H9 (cell line): ENCODE data around the gene FBN2. TPM values are rescaled to one million over a fixed set of nuclear protein-coding genes. Genes with fewer than 3 reads are reported as not detected.

Source experiments
- DNase-seq: peaks from one replicate; pipeline ENCODE4 v3.0.0-alpha.2; 2017
- H2AFZ ChIP-seq: one replicate; pipeline ENCODE4 v1.6.1; 2013; ENCODE audit warnings: mild to moderate bottlenecking, low read length, control low read depth, moderate library complexity
- H2AK5ac ChIP-seq: 2 replicates; pipeline ENCODE4 v1.6.1; 2013; ENCODE audit warnings: low read length, control low read depth, mixed read lengths; ENCODE audit not compliant: insufficient read length
- H2BK120ac ChIP-seq: one replicate; pipeline ENCODE4 v1.6.1; 2013; ENCODE audit warnings: low read depth, mild to moderate bottlenecking, low read length, control low read depth, inconsistent platforms; ENCODE audit not compliant: poor library complexity, severe bottlenecking
- H2BK12ac ChIP-seq: 2 replicates; pipeline ENCODE4 v1.6.1; 2013; ENCODE audit warnings: low read length, control low read depth, mixed read lengths, low read depth; ENCODE audit not compliant: insufficient read length
- H2BK15ac ChIP-seq: 2 replicates; pipeline ENCODE4 v1.6.1; 2013; ENCODE audit warnings: low read depth, low read length, control low read depth
- H2BK20ac ChIP-seq: one replicate; pipeline ENCODE4 v1.6.1; 2013; ENCODE audit warnings: low read depth, mild to moderate bottlenecking, low read length, control low read depth, inconsistent platforms; ENCODE audit not compliant: poor library complexity, severe bottlenecking
- H2BK5ac ChIP-seq: 2 replicates; pipeline ENCODE4 v1.6.1; 2013; ENCODE audit warnings: low read length, control low read depth, mixed read lengths; ENCODE audit not compliant: insufficient read length
- H3K14ac ChIP-seq: 2 replicates; pipeline ENCODE4 v1.6.1; 2013; ENCODE audit warnings: low read length, control low read depth; ENCODE audit not compliant: insufficient read depth
- H3K18ac ChIP-seq: 2 replicates; pipeline ENCODE4 v1.6.1; 2013; ENCODE audit warnings: low read depth, mild to moderate bottlenecking, mixed read lengths, low read length, control low read depth; ENCODE audit not compliant: insufficient read length
- H3K23ac ChIP-seq: 2 replicates; pipeline ENCODE4 v1.6.1; 2013; ENCODE audit warnings: low read length, control low read depth, mixed read lengths, low read depth; ENCODE audit not compliant: insufficient read length
- H3K23me2 ChIP-seq: 2 replicates; pipeline ENCODE4 v1.6.1; 2013; ENCODE audit warnings: low read depth, mild to moderate bottlenecking, mixed read lengths, low read length, control low read depth; ENCODE audit not compliant: insufficient read length, poor library complexity, severe bottlenecking
- H3K27ac ChIP-seq: 2 replicates; pipeline ENCODE4 v1.5.1; 2013; ENCODE audit warnings: low read length, control low read depth, mixed read lengths, low read depth; ENCODE audit not compliant: insufficient read length
- H3K27me3 ChIP-seq: 2 replicates; pipeline ENCODE4 v1.6.1; 2013; ENCODE audit warnings: low read length, control low read depth, inconsistent platforms; ENCODE audit not compliant: insufficient read depth
- H3K4ac ChIP-seq: 2 replicates; pipeline ENCODE4 v1.6.1; 2013; ENCODE audit warnings: low read depth, mild to moderate bottlenecking, control low read depth, inconsistent platforms, low read length, moderate library complexity
- H3K4me1 ChIP-seq: 2 replicates; pipeline ENCODE4 v1.6.1; 2013; ENCODE audit warnings: low read length, control low read depth, inconsistent platforms; ENCODE audit not compliant: insufficient read depth
- H3K4me2 ChIP-seq: 2 replicates; pipeline ENCODE4 v1.6.1; 2013; ENCODE audit warnings: low read length, control low read depth, mixed read lengths; ENCODE audit not compliant: insufficient read length, insufficient read depth
- H3K56ac ChIP-seq: 2 replicates; pipeline ENCODE4 v1.6.1; 2013; ENCODE audit warnings: low read depth, mild to moderate bottlenecking, mixed read lengths, low read length, control low read depth; ENCODE audit not compliant: insufficient read length
- H3K79me1 ChIP-seq: 2 replicates; pipeline ENCODE4 v1.6.1; 2013; ENCODE audit warnings: low read depth, mild to moderate bottlenecking, moderate library complexity, low read length, control low read depth, inconsistent platforms; ENCODE audit not compliant: insufficient read depth, poor library complexity, severe bottlenecking
- H3K79me2 ChIP-seq: 2 replicates; pipeline ENCODE4 v1.6.1; 2013; ENCODE audit warnings: low read length, control low read depth, inconsistent platforms; ENCODE audit not compliant: insufficient read depth
- H3K9ac ChIP-seq: 2 replicates; pipeline ENCODE4 v1.6.1; 2013; ENCODE audit warnings: low read length, control low read depth, mixed read lengths; ENCODE audit not compliant: insufficient read length; ENCODE audit errors: extremely low read depth
- H3K9me3 ChIP-seq: one replicate; pipeline ENCODE4 v1.6.1; 2013; ENCODE audit warnings: low read depth, low read length, inconsistent platforms; ENCODE audit not compliant: control insufficient read depth
- H3T11ph ChIP-seq: one replicate; pipeline ENCODE4 v1.6.1; 2013; ENCODE audit warnings: mild to moderate bottlenecking, low read length, control low read depth, inconsistent platforms
- H4K20me1 ChIP-seq: one replicate; pipeline ENCODE4 v1.6.1; 2013; ENCODE audit not compliant: control insufficient read depth, insufficient read length, insufficient read depth
- H4K5ac ChIP-seq: 2 replicates; pipeline ENCODE4 v1.6.1; 2013; ENCODE audit warnings: low read depth, mild to moderate bottlenecking, mixed read lengths, low read length, control low read depth; ENCODE audit not compliant: insufficient read length
- H4K8ac ChIP-seq: replicated peaks from 2 replicates; pipeline ENCODE4 v1.6.1; 2013; ENCODE audit warnings: low read length, control low read depth, mixed read lengths, low read depth; ENCODE audit not compliant: insufficient read length
- H4K91ac ChIP-seq: 2 replicates; pipeline ENCODE4 v1.6.1; 2013; ENCODE audit warnings: low read depth, mild to moderate bottlenecking, moderate library complexity, mixed read lengths, low read length, control low read depth; ENCODE audit not compliant: insufficient read length
- H3K27ac Mint-ChIP-seq, 3 experiments: 2 replicates in 2 of 3; 3 replicates in 1 of 3; pipeline ENCODE4 v1.8.0; 2020 to 2021; ENCODE audit warnings: mixed read lengths in 3 of 3, mild to moderate bottlenecking in 1 of 3, moderate library complexity in 1 of 3
- H3K27me3 Mint-ChIP-seq: 2 replicates; pipeline ENCODE4 v1.8.0; 2021; ENCODE audit warnings: low read depth, mild to moderate bottlenecking, moderate library complexity, mixed read lengths
- H3K36me3 Mint-ChIP-seq, 3 experiments: 2 replicates in 2 of 3; 3 replicates in 1 of 3; pipeline ENCODE4 v1.8.0; 2020 to 2021; ENCODE audit warnings: low read depth in 3 of 3, mixed read lengths in 3 of 3; ENCODE audit not compliant: insufficient read depth in 1 of 3
- H3K4me1 Mint-ChIP-seq, 2 experiments: 2 replicates each; pipeline ENCODE4 v1.8.0; 2020; ENCODE audit warnings: mixed read lengths in 2 of 2
- H3K4me3 Mint-ChIP-seq, 2 experiments: 2 replicates in 1 of 2; 3 replicates in 1 of 2; pipeline ENCODE4 v1.8.0; 2020 to 2021; ENCODE audit warnings: mild to moderate bottlenecking in 2 of 2, mixed read lengths in 2 of 2, moderate library complexity in 1 of 2
- H3K9me3 Mint-ChIP-seq, 2 experiments: 2 replicates in 1 of 2; 3 replicates in 1 of 2; pipeline ENCODE4 v1.8.0; 2020; ENCODE audit warnings: mild to moderate bottlenecking in 2 of 2, mixed read lengths in 2 of 2, moderate library complexity in 1 of 2
- WGBS: extraction: QIAGEN DNeasy Blood & Tissue Kit; methylation state at CpG from one replicate; pipeline ENCODE4 v1.1.7; 2013; ENCODE audit warnings: missing lambda C conversion rate, low lambda C conversion rate, mixed read lengths; ENCODE audit not compliant: insufficient read length; ENCODE audit errors: extremely low coverage; 5-methylcytosine and 5-hydroxymethylcytosine counted together
- total RNA-seq: library from RNA; stranded (reverse); gene quantifications from 2 replicates; pipeline ENCODE4 v1.2.1, GENCODE V29; 2021
- TF ChIP-seq, protein P1 (sequence below): fragments of 200-600 bp; sonication (generic); conservative IDR thresholded peaks from 3 replicates; pipeline ENCODE4 v1.8.0; 2021; ENCODE audit warnings: antibody characterized with exemption, mild to moderate bottlenecking

FBN2 gene
- total RNA-seq, 1 experiment from 2014 or later: 8.3 TPM

- no peak for DNase-seq
These were observed 266.1 kb downstream of the FBN2 start for GRCh38 chr5:128271859-128272464.

More at GRCh38 chr5:128271859-128272464, 266.1 kb downstream of the FBN2 start:
- Histone ChIP-seq H3K9me3 (no peaks in the 10 kb centered on the region), H2BK5ac (no peak overlapping the region), H4K8ac (no peak overlapping the region), H2BK120ac (no peak overlapping the region), H3K79me1 (no peaks in the 10 kb centered on the region), H4K5ac (no peak overlapping the region), H2AFZ (no peak overlapping the region), H2BK20ac (no peak overlapping the region), H3K27ac (no peak overlapping the region), H3K4ac (no peak overlapping the region), H3K27me3 (no peaks in the 10 kb centered on the region), H2AK5ac (no peak overlapping the region), H3T11ph (no peak overlapping the region), H2BK12ac (no peak overlapping the region), H3K79me2 (no peaks in the 10 kb centered on the region), H3K56ac (no peak overlapping the region), H3K4me1 (0 out of 2 replicates have a peak, but pooled peaks cover 2% of the 10 kb centered on the region), H2BK15ac (no peak overlapping the region), H3K23me2 (no peaks in the 10 kb centered on the region), H3K23ac (no peak overlapping the region), H4K20me1 (no peaks in the 10 kb centered on the region), H3K14ac (no peak overlapping the region), H3K18ac (no peak overlapping the region), H3K9ac (no peak overlapping the region), H4K91ac (no peak overlapping the region), H3K4me2 (no peak overlapping the region)
- Mint-ChIP-seq H3K27me3 (no peaks in the 10 kb centered on the region), H3K27ac (peak overlapping the region in 1 of 3 experiments; percentile 42; a peak in 2 of 7 replicates), H3K4me3 (no peak overlapping the region), H3K9me3 (peaks cover 0 to 1% of the 10 kb centered on the region in 2 experiments; a peak in 3 of 5 replicates), H3K36me3 (peaks cover 1 to 4% (median 2%) of the 10 kb centered on the region in 3 experiments; a peak in 5 of 7 replicates), H3K4me1 (peaks cover 5 to 6% of the 10 kb centered on the region in 2 experiments; a peak in 2 of 4 replicates)
- TF ChIP-seq, protein P1, sequence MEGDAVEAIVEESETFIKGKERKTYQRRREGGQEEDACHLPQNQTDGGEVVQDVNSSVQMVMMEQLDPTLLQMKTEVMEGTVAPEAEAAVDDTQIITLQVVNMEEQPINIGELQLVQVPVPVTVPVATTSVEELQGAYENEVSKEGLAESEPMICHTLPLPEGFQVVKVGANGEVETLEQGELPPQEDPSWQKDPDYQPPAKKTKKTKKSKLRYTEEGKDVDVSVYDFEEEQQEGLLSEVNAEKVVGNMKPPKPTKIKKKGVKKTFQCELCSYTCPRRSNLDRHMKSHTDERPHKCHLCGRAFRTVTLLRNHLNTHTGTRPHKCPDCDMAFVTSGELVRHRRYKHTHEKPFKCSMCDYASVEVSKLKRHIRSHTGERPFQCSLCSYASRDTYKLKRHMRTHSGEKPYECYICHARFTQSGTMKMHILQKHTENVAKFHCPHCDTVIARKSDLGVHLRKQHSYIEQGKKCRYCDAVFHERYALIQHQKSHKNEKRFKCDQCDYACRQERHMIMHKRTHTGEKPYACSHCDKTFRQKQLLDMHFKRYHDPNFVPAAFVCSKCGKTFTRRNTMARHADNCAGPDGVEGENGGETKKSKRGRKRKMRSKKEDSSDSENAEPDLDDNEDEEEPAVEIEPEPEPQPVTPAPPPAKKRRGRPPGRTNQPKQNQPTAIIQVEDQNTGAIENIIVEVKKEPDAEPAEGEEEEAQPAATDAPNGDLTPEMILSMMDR: no peak
- no CpG with 5 or more reads among the region's 6 CpGs for WGBS
